GM12878 (cell line): Measurements from ENCODE around the gene CD38. TPM values are rescaled to one million over a fixed set of nuclear protein-coding genes. Genes with fewer than 3 reads are reported as not detected.
A peak's percentile ranks its signal among the peaks of the same experiment; 100 is the strongest.

Experiments
- ATAC-seq: fragments of 200-7000 bp; cut with Tn5 transposase; 3 replicates; pipeline ENCODE4 v1.9.1; 2020; ENCODE audit warnings: mild to moderate bottlenecking, moderate library complexity
- BruUV-seq: library from RNA; stranded (reverse); fragments of 400-500 nt; replicated peaks from 2 replicates; lab custom pipeline; 2021; lab: Mats Ljungman, UMichigan
- CTCF ChIA-PET: fragments of 300-600 bp; sonication (Branson Sonifier 250); formaldehyde crosslinking; extraction: SDS; loops from one replicate; lab custom pipeline; 2021; ENCODE audit warnings: inconsistent platforms; lab: Yijun Ruan, JAX
- POLR2A ChIA-PET: fragments of 350-600 bp; formaldehyde crosslinking; extraction: SDS; loops from one replicate; lab custom pipeline; 2021; ENCODE audit warnings: inconsistent platforms; lab: Charles Lee
- RAD21 ChIA-PET: fragments of 300-600 bp; sonication (Branson Sonifier 250); formaldehyde crosslinking; loops from one replicate; lab custom pipeline; 2023; ENCODE audit warnings: antibody characterized with exemption; ENCODE audit not compliant: unreplicated experiment; lab: Charles Lee
- SMC1A ChIA-PET: fragments of 300-600 bp; sonication (Branson Sonifier 250); formaldehyde crosslinking; loops from one replicate; lab custom pipeline; 2023; ENCODE audit not compliant: unreplicated experiment, uncharacterized antibody; lab: Charles Lee
- DNase-seq: peaks from one replicate; pipeline ENCODE4 v3.0.0-alpha.2; 2011; ENCODE audit warnings: low read depth, low spot score
- FAIRE-seq: peaks from 3 replicates; lab custom pipeline; 2011; peaks lifted over from hg19 to GRCh38; lab: Jason Lieb, UNC
- H2AFZ ChIP-seq: 2 replicates; pipeline ENCODE4 v1.6.0; 2011; ENCODE audit warnings: low read depth, low read length, control low read depth; ENCODE audit not compliant: control insufficient read depth
- H3K27ac ChIP-seq: 2 replicates; pipeline ENCODE4 v1.5.1; 2011; ENCODE audit warnings: control low read depth; ENCODE audit not compliant: control insufficient read depth, insufficient read depth
- H3K27me3 ChIP-seq, 2 experiments: replicated peaks in 1 of 2; 2 replicates each; pipeline versions ENCODE4 v1.6.0 to v1.6.1; 2011; ENCODE audit warnings: low read length in 1 of 2; ENCODE audit not compliant: control insufficient read depth in 2 of 2, insufficient read depth in 2 of 2
- H3K36me3 ChIP-seq, 2 experiments: 2 replicates each; pipeline ENCODE4 v1.5.1; 2011; ENCODE audit warnings: low read length in 1 of 2; ENCODE audit not compliant: control insufficient read depth in 2 of 2, insufficient read depth in 2 of 2
- H3K4me1 ChIP-seq: 2 replicates; pipeline ENCODE4 v1.6.1; 2011; ENCODE audit warnings: mild to moderate bottlenecking, low read length, moderate library complexity, mixed read lengths; ENCODE audit not compliant: control insufficient read depth, insufficient read depth
- H3K4me2 ChIP-seq: 2 replicates; pipeline ENCODE4 v1.6.0; 2011; ENCODE audit warnings: control low read depth; ENCODE audit not compliant: control insufficient read depth, insufficient read depth
- H3K4me3 ChIP-seq: fragments of 200-600 bp; sonication (generic); 2 replicates; pipeline ENCODE4 v1.5.1; 2016
- H3K79me2 ChIP-seq: 2 replicates; pipeline ENCODE4 v1.6.0; 2011; ENCODE audit warnings: low read length; ENCODE audit not compliant: control insufficient read depth, insufficient read depth
- H3K9ac ChIP-seq: 2 replicates; pipeline ENCODE4 v1.8.0; 2011; ENCODE audit warnings: low read length, control low read depth, mixed read lengths; ENCODE audit not compliant: control insufficient read depth, insufficient read depth
- H3K9me3 ChIP-seq: replicated peaks from 3 replicates; pipeline ENCODE4 v1.5.1; 2011; ENCODE audit warnings: mild to moderate bottlenecking, low read length; ENCODE audit not compliant: control insufficient read depth, insufficient read depth
- H4K20me1 ChIP-seq: 2 replicates; pipeline ENCODE4 v1.6.0; 2011; ENCODE audit not compliant: control insufficient read depth, insufficient read depth
- EGR1 ChIP-seq, 2 experiments: IDR thresholded peaks; 1 replicate in 1 of 2; 2 replicates in 1 of 2; pipeline ENCODE4 v1.6.1; 2011 to 2012; ENCODE audit warnings: low read depth in 2 of 2, low read length in 2 of 2, borderline replicate concordance in 1 of 2, mild to moderate bottlenecking in 1 of 2, moderate library complexity in 1 of 2
- FOS ChIP-seq: IDR thresholded peaks from 3 replicates; pipeline ENCODE4 v1.6.1; 2011; ENCODE audit warnings: borderline replicate concordance; ENCODE audit not compliant: insufficient read length; ENCODE audit errors: extremely low read depth
- FOXK2 ChIP-seq: fragments of 450-650 bp; IDR thresholded peaks from 2 replicates; pipeline ENCODE4 v1.6.1; 2017; ENCODE audit warnings: mild to moderate bottlenecking, moderate library complexity
- GABPA ChIP-seq: IDR thresholded peaks from 2 replicates; pipeline ENCODE4 v1.6.1; 2014; ENCODE audit warnings: antibody characterized with exemption, low read depth, mild to moderate bottlenecking, inconsistent platforms
- HCFC1 ChIP-seq: fragments of 150-350 bp; IDR thresholded peaks from 2 replicates; pipeline ENCODE4 v1.6.1; 2014; ENCODE audit warnings: low read length
- JUND ChIP-seq: IDR thresholded peaks from 2 replicates; pipeline ENCODE4 v1.6.1; 2012; ENCODE audit warnings: low read depth, mild to moderate bottlenecking, low read length, improper control_type of control experiment, moderate library complexity
- KAT2A ChIP-seq: conservative IDR thresholded peaks from 2 replicates; pipeline ENCODE4 v1.6.1; 2011; ENCODE audit warnings: low read depth, low read length; ENCODE audit not compliant: control insufficient read depth
- NR2C2 ChIP-seq: IDR thresholded peaks from 2 replicates; pipeline ENCODE4 v1.6.1; 2011; ENCODE audit warnings: borderline replicate concordance, low read depth; ENCODE audit not compliant: control insufficient read depth, insufficient read length
- SUPT20H ChIP-seq: IDR thresholded peaks from 2 replicates; pipeline ENCODE4 v1.6.1; 2011; ENCODE audit warnings: low read depth, mild to moderate bottlenecking, low read length, moderate library complexity, borderline replicate concordance; ENCODE audit not compliant: control insufficient read depth
- SUZ12 ChIP-seq: fragments of 200-600 bp; sonication (generic); IDR thresholded peaks from one replicate; pipeline ENCODE4 v1.6.1; 2018; ENCODE audit warnings: antibody characterized with exemption, mild to moderate bottlenecking; ENCODE audit not compliant: unreplicated experiment
- in situ Hi-C: fragments of 300-500 bp; cut with MboI; formaldehyde crosslinking; loops from 9 replicates; pipeline ENCODE4 v1.14.3; 2018; ENCODE audit warnings: mixed read lengths
- intact Hi-C: fragments of 100-400 bp; cut with micrococcal nuclease; formaldehyde crosslinking; loops from one replicate; pipeline ENCODE4 v1.14.2; 2022; ENCODE audit not compliant: unreplicated experiment
- polyA plus RNA-seq, 11 experiments: library from polyadenylated mRNA; depleted of rRNA in 4 of 11; unstranded in 6 of 11; stranded (reverse) in 5 of 11; fragments of >200 nt; fragmentation: Nextera tagmentation in 4 of 11; fragmentation: Illumina TruSeq in 1 of 11; extraction: Ambion mirVana in 4 of 11; extraction: Trizol in 1 of 11; gene quantifications; 1 replicate in 1 of 11; 2 replicates in 10 of 11; pipeline versions ENCODE4 v1.2.1 to v1.2.3, GENCODE V29; 2011 to 2016; ENCODE audit warnings: inconsistent platforms in 2 of 11, missing spikeins in 2 of 11, low read depth in 1 of 11
- total RNA-seq, 4 experiments: library from RNA; depleted of rRNA in 3 of 4; stranded (reverse); fragments of >200 nt in 3 of 4; fragmentation: Illumina TruSeq in 1 of 4; extraction: Trizol in 1 of 4; gene quantifications; 2 replicates each; pipeline versions ENCODE4 v1.2.1 to v1.2.3, GENCODE V29; 2013 to 2021
- TF ChIP-seq, protein P1 (sequence below): fragments of 450-650 bp; IDR thresholded peaks from 2 replicates; pipeline ENCODE4 v1.6.1; 2017; ENCODE audit warnings: mild to moderate bottlenecking, moderate library complexity
- TF ChIP-seq, protein P2 (sequence below): IDR thresholded peaks from 2 replicates; pipeline ENCODE4 v1.6.1; 2012; ENCODE audit warnings: low read depth, low read length, improper control_type of control experiment
- TF ChIP-seq, protein P3 (sequence below): IDR thresholded peaks from 2 replicates; pipeline ENCODE4 v1.6.1; 2012; ENCODE audit warnings: low read depth, low read length, improper control_type of control experiment
- TF ChIP-seq, protein P4 (sequence below): fragments of 450-650 bp; IDR thresholded peaks from 2 replicates; pipeline ENCODE4 v1.6.1; 2017; ENCODE audit warnings: borderline replicate concordance

Gene CD38
- total and polyA plus RNA-seq, 10 of the 15 experiments (the other 5 are each of a cell fraction or from before 2014, with no cell fraction given): 3.5 to 39.8 (median 12.7) TPM

DNA sequence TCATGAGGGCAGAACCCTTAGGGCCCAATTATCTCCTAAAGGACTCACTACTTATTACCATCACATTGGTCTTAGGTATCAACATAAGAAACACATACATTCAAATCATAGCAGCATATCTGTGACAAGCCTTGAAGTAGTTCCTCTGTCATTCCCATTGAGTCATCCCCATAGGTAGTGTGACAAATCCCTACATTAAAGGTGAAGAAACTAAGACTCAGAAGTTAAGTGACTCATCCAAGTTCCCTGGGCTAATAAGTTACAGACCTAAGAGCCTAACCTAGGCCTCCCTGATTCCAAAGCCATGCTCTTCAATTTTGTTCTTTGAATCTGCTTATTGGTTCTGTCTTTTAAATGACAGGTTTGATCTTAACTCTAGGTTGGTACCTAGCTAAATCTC lies 58.2 kb downstream of the CD38 start:
- H3K36me3 ChIP-seq: no peaks in the 10 kb centered on the region; a peak in 1 of 4 replicates
- FAIRE-seq (no peak), ATAC-seq (peak; percentile 21), DNase-seq (no peak)
- H3K4me3 ChIP-seq: no peak overlapping the region
- H3K4me1 ChIP-seq: no peaks in the 10 kb centered on the region
- H3K4me2 ChIP-seq: no peak overlapping the region
- H3K9me3 ChIP-seq: no peaks in the 10 kb centered on the region; the same call in 2 of the 3 replicates
- CTCF ChIA-PET: interaction anchor here (0.7 kb wide), 1 partner anchor 31 kb away, joined by 3 read pairs; no protein-coding TSS in a partner anchor
- no TSS peak for BruUV-seq
- H3K27ac ChIP-seq: no peak overlapping the region
- intact Hi-C loops: no loop called here
- RAD21 ChIA-PET: no interaction called here
- H3K9ac ChIP-seq: no peak overlapping the region
- H2AFZ ChIP-seq: no peak overlapping the region
- SMC1A ChIA-PET: interaction anchor here (1.4 kb wide), 1 partner anchor 31 kb away, joined by 5 read pairs; no protein-coding TSS in a partner anchor
- no peaks in the 10 kb centered on the region for H4K20me1 ChIP-seq
- no peaks in the 10 kb centered on the region for H3K79me2 ChIP-seq
- in situ Hi-C loops: no loop called here
- H3K27me3 ChIP-seq: no peaks in the 10 kb centered on the region
- POLR2A ChIA-PET: no interaction called here
- TF ChIP-seq KAT2A (no peak), NR2C2 (no peak), FOXK2 (no peak), JUND (no peak), EGR1 (IDR thresholded peaks at IDR 0.05; ENCODE audit: borderline replicate concordance in 1 of 2, low read depth in 2 of 2, low read length in 2 of 2) (no peak), SUPT20H (no peak), FOS (no peak), SUZ12 (no peak), GABPA (no peak), HCFC1 (no peak)
- TF ChIP-seq, protein P1, sequence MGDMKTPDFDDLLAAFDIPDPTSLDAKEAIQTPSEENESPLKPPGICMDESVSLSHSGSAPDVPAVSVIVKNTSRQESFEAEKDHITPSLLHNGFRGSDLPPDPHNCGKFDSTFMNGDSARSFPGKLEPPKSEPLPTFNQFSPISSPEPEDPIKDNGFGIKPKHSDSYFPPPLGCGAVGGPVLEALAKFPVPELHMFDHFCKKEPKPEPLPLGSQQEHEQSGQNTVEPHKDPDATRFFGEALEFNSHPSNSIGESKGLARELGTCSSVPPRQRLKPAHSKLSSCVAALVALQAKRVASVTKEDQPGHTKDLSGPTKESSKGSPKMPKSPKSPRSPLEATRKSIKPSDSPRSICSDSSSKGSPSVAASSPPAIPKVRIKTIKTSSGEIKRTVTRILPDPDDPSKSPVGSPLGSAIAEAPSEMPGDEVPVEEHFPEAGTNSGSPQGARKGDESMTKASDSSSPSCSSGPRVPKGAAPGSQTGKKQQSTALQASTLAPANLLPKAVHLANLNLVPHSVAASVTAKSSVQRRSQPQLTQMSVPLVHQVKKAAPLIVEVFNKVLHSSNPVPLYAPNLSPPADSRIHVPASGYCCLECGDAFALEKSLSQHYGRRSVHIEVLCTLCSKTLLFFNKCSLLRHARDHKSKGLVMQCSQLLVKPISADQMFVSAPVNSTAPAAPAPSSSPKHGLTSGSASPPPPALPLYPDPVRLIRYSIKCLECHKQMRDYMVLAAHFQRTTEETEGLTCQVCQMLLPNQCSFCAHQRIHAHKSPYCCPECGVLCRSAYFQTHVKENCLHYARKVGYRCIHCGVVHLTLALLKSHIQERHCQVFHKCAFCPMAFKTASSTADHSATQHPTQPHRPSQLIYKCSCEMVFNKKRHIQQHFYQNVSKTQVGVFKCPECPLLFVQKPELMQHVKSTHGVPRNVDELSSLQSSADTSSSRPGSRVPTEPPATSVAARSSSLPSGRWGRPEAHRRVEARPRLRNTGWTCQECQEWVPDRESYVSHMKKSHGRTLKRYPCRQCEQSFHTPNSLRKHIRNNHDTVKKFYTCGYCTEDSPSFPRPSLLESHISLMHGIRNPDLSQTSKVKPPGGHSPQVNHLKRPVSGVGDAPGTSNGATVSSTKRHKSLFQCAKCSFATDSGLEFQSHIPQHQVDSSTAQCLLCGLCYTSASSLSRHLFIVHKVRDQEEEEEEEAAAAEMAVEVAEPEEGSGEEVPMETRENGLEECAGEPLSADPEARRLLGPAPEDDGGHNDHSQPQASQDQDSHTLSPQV: no peak
- TF ChIP-seq, protein P2, sequence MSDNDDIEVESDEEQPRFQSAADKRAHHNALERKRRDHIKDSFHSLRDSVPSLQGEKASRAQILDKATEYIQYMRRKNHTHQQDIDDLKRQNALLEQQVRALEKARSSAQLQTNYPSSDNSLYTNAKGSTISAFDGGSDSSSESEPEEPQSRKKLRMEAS: no peak
- TF ChIP-seq, protein P3, sequence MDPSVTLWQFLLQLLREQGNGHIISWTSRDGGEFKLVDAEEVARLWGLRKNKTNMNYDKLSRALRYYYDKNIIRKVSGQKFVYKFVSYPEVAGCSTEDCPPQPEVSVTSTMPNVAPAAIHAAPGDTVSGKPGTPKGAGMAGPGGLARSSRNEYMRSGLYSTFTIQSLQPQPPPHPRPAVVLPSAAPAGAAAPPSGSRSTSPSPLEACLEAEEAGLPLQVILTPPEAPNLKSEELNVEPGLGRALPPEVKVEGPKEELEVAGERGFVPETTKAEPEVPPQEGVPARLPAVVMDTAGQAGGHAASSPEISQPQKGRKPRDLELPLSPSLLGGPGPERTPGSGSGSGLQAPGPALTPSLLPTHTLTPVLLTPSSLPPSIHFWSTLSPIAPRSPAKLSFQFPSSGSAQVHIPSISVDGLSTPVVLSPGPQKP: no peak
- TF ChIP-seq, protein P4, sequence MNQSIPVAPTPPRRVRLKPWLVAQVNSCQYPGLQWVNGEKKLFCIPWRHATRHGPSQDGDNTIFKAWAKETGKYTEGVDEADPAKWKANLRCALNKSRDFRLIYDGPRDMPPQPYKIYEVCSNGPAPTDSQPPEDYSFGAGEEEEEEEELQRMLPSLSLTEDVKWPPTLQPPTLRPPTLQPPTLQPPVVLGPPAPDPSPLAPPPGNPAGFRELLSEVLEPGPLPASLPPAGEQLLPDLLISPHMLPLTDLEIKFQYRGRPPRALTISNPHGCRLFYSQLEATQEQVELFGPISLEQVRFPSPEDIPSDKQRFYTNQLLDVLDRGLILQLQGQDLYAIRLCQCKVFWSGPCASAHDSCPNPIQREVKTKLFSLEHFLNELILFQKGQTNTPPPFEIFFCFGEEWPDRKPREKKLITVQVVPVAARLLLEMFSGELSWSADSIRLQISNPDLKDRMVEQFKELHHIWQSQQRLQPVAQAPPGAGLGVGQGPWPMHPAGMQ: no peak
